HG03342 (cell line): ENCODE results near the gene SPRYD4.
"Not testable (repeated sequence)": the region's sequence is repeated elsewhere in the genome, so short reads cannot be mapped to it uniquely, and the experiment has no call there.

Experiments
- ATAC-seq: cut with Tn5 transposase; IDR thresholded peaks from one replicate; pipeline ENCODE4 v1.9.1; 2021; ENCODE audit warnings: mild to moderate bottlenecking, moderate library complexity; ENCODE audit not compliant: unreplicated experiment

Gene SPRYD4

GRCh38 chr12:56476143-56476542, 7.8 kb downstream of the SPRYD4 start:
- ATAC-seq = no peak

GRCh38 chr12:56476972-56477432, 8.6 kb downstream of the SPRYD4 start:
- no peak for ATAC-seq

- ATAC-seq = no peak
These were observed 9.3 kb downstream of the SPRYD4 start for GRCh38 chr12:56477521-56478225.

GRCh38 chr12:56479625-56480024, 11.2 kb downstream of the SPRYD4 start:
- no peak for ATAC-seq

- ATAC-seq = no peak
These were observed 16.2 kb downstream of the SPRYD4 start for GRCh38 chr12:56484566-56484965.

GRCh38 chr12:56486694-56487093, 18.3 kb downstream of the SPRYD4 start:
- ATAC-seq = no peak

- ATAC-seq = peak; percentile 30
These were observed 19.2 kb downstream of the SPRYD4 start for GRCh38 chr12:56487448-56488040.

GRCh38 chr12:56488041-56488955, 19.9 kb downstream of the SPRYD4 start, which contains the start of gene GLS2:
GLS2 (minus strand) TSS chr12:56488161; CDS start chr12:56488118, 43 bp downstream.
- peak; percentile 89 for ATAC-seq

GRCh38 chr12:56490360-56490759, 22.0 kb downstream of the SPRYD4 start:
- no peak for ATAC-seq

- not testable (repeated sequence) for ATAC-seq
These were observed 25.2 kb downstream of the SPRYD4 start for GRCh38 chr12:56493409-56494105.

GRCh38 chr12:56494106-56494415, 25.7 kb downstream of the SPRYD4 start:
- ATAC-seq = not testable (repeated sequence)

- not testable (repeated sequence) for ATAC-seq
These were observed 26.1 kb downstream of the SPRYD4 start for GRCh38 chr12:56494481-56494880.

- ATAC-seq = not testable (repeated sequence)
These were observed 28.3 kb downstream of the SPRYD4 start for GRCh38 chr12:56496704-56497103.

- ATAC-seq = not testable (repeated sequence)
These were observed 29.9 kb downstream of the SPRYD4 start for GRCh38 chr12:56498126-56498902.

GRCh38 chr12:56499452-56499851, 31.1 kb downstream of the SPRYD4 start:
- ATAC-seq = not testable (repeated sequence)

GRCh38 chr12:56499879-56500278, 31.5 kb downstream of the SPRYD4 start:
- ATAC-seq = not testable (repeated sequence)

- no peak for ATAC-seq
These were observed 42.4 kb downstream of the SPRYD4 start for GRCh38 chr12:56510786-56511185.

GRCh38 chr12:56514014-56514318, 45.6 kb downstream of the SPRYD4 start:
- not testable (repeated sequence) for ATAC-seq

GRCh38 chr12:56517854-56518253, 49.5 kb downstream of the SPRYD4 start:
- ATAC-seq = no peak

GRCh38 chr12:56518570-56518969, 50.2 kb downstream of the SPRYD4 start:
- ATAC-seq = no peak
